H1 (cell line): ENCODE results near the gene CDK15. TPM values are rescaled to one million over a fixed set of nuclear protein-coding genes. Genes with fewer than 3 reads are reported as not detected.

Experiments used
- HDAC2 ChIP-seq, 2 experiments: fragments of 300-600 bp in 1 of 2; sonication (generic) in 1 of 2; IDR thresholded peaks; 2 replicates each; pipeline ENCODE4 v1.6.1; 2011 to 2012; ENCODE audit warnings: low read depth in 2 of 2, low read length in 2 of 2, mild to moderate bottlenecking in 2 of 2, moderate library complexity in 2 of 2, borderline replicate concordance in 1 of 2, inconsistent platforms in 1 of 2
- PHF8 ChIP-seq: fragments of 200-600 bp; sonication (generic); conservative IDR thresholded peaks from 2 replicates; pipeline ENCODE4 v1.7.1; 2012; ENCODE audit warnings: low read depth, mild to moderate bottlenecking, inconsistent platforms, low read length, moderate library complexity
- RFX5 ChIP-seq: IDR thresholded peaks from 2 replicates; pipeline ENCODE4 v1.6.1; 2011; ENCODE audit warnings: low read depth, low read length, improper control_type of control experiment, borderline replicate concordance
- SAP30 ChIP-seq: fragments of 300-600 bp; sonication (generic); IDR thresholded peaks from 2 replicates; pipeline ENCODE4 v1.7.1; 2012; ENCODE audit warnings: low read length, moderate library complexity, mild to moderate bottlenecking, inconsistent platforms; ENCODE audit not compliant: insufficient read depth, insufficient replicate concordance
- TBP ChIP-seq: IDR thresholded peaks from 2 replicates; pipeline ENCODE4 v1.6.1; 2011; ENCODE audit warnings: low read depth, low read length, improper control_type of control experiment
- YY1 ChIP-seq: IDR thresholded peaks from 2 replicates; pipeline ENCODE4 v1.6.1; 2011; ENCODE audit warnings: low read depth, mild to moderate bottlenecking, low read length
- polyA plus RNA-seq, 7 experiments: library from polyadenylated mRNA; depleted of rRNA in 3 of 7; stranded (reverse) in 5 of 7; unstranded in 2 of 7; fragments of >200 nt in 5 of 7; fragments of 200-250 nt in 2 of 7; gene quantifications; 1 replicate in 5 of 7; 2 replicates in 1 of 7; 4 replicates in 1 of 7; pipeline versions ENCODE4 v1.2.1 to v1.2.3, GENCODE V29; 2011 to 2013; ENCODE audit warnings: missing spikeins in 2 of 7, mixed read lengths in 2 of 7
- total RNA-seq: library from RNA; stranded (reverse); fragmentation: NEBNext Ultra II Directional; extraction: Animal tissue kit (Norgen Biotek cat#: 25700); gene quantifications from 2 replicates; pipeline ENCODE4 v1.2.1, GENCODE V29; 2021
- TF ChIP-seq, protein P1 (sequence below): IDR thresholded peaks from 2 replicates; pipeline ENCODE4 v1.6.1; 2012; ENCODE audit warnings: low read length, inconsistent platforms

Gene CDK15
- total and polyA plus RNA-seq, 2 of the 8 experiments (the other 6 are each of a cell fraction or from before 2014, with no cell fraction given): 0.03 TPM; not detected in 1

DNA sequence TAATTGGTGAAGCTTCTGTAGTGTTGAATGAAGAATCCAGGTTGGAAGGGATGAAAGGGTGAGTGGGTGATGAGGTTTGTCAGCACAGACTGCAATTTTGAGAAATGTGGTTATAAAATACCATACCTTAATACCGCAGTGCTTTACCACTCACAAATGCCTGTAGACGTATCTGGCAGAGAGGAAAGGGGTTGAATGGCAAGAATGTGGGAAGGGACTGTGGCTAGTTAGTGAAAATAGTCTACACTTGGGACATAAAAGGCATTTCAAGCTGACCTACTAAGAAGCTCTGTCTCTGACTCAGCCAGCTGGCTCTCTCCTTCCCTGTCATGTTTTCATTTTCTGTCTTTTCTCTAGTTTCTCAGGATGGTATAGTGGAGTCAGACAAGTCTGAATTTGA lies 25.1 kb downstream of the CDK15 start (continued):
- TF ChIP-seq TBP (no peak), PHF8 (no peak), HDAC2 (IDR thresholded peaks at IDR 0.05; ENCODE audit: borderline replicate concordance in 1 of 2, low read depth in 2 of 2, low read length in 2 of 2) (no peak), SAP30 (no peak), YY1 (no peak), RFX5 (no peak)
- TF ChIP-seq, protein P1, sequence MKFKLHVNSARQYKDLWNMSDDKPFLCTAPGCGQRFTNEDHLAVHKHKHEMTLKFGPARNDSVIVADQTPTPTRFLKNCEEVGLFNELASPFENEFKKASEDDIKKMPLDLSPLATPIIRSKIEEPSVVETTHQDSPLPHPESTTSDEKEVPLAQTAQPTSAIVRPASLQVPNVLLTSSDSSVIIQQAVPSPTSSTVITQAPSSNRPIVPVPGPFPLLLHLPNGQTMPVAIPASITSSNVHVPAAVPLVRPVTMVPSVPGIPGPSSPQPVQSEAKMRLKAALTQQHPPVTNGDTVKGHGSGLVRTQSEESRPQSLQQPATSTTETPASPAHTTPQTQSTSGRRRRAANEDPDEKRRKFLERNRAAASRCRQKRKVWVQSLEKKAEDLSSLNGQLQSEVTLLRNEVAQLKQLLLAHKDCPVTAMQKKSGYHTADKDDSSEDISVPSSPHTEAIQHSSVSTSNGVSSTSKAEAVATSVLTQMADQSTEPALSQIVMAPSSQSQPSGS: no peak
